Prostate gland (tissue), 2 donors: ENCODE results near the gene OOSP3.

Source experiments
- CTCF ChIP-seq, 4 experiments: fragments of 200-600 bp in 2 of 4; fragments of 450-650 bp in 2 of 4; sonication (generic) in 2 of 4; IDR thresholded peaks; 1 replicate in 3 of 4; 2 replicates in 1 of 4; pipeline ENCODE4 v1.5.1; 2016 to 2019; ENCODE audit warnings: antibody characterized with exemption in 4 of 4, mild to moderate bottlenecking in 2 of 4, moderate library complexity in 2 of 4
- POLR2A ChIP-seq: fragments of 450-650 bp; IDR thresholded peaks from one replicate; pipeline ENCODE4 v1.6.1; 2016; ENCODE audit warnings: antibody characterized with exemption, mild to moderate bottlenecking
- POLR2AphosphoS5 ChIP-seq: sonication (generic); formaldehyde crosslinking; IDR thresholded peaks from one replicate; pipeline ENCODE4 v1.6.1; 2017; ENCODE audit warnings: antibody characterized with exemption

- no peak for TF ChIP-seq POLR2A
- no peak for TF ChIP-seq CTCF (IDR thresholded peaks at IDR 0.05)
- no peak for TF ChIP-seq POLR2AphosphoS5
These were observed 16.0 kb downstream of the OOSP3 start for GRCh38 chr11:59894616-59895015.
